RWPE2 (cell line): ENCODE results near the gene RASGRF2.

Experiments
- ATAC-seq: fragments of 200-7000 bp; cut with Tn5 transposase; 3 replicates; pipeline ENCODE4 v1.9.1; 2021; ENCODE audit warnings: low read depth
- DNase-seq: peaks from one replicate; pipeline ENCODE4 v3.0.0-alpha.2; 2020; ENCODE audit warnings: low spot score
- H3K27ac ChIP-seq: fragments of 450-650 bp; 2 replicates; pipeline ENCODE4 v1.5.1; 2017; ENCODE audit warnings: mild to moderate bottlenecking; ENCODE audit not compliant: poor library complexity, severe bottlenecking
- H3K27me3 ChIP-seq: fragments of 250-450 bp; sonication (Bioruptor Pico); 2 replicates; pipeline ENCODE4 v1.5.1; 2021; ENCODE audit warnings: mild to moderate bottlenecking, moderate library complexity; ENCODE audit not compliant: insufficient read depth, poor library complexity, severe bottlenecking
- H3K36me3 ChIP-seq: fragments of 250-450 bp; sonication (Bioruptor Pico); 2 replicates; pipeline ENCODE4 v1.5.1; 2020; ENCODE audit warnings: low read depth, mild to moderate bottlenecking, moderate library complexity
- H3K4me1 ChIP-seq: fragments of 250-450 bp; sonication (Bioruptor Pico); 2 replicates; pipeline ENCODE4 v1.5.1; 2021; ENCODE audit warnings: mild to moderate bottlenecking, moderate library complexity; ENCODE audit not compliant: insufficient read depth, poor library complexity, severe bottlenecking
- H3K4me3 ChIP-seq: fragments of 250-450 bp; sonication (Bioruptor Pico); 2 replicates; pipeline ENCODE4 v1.5.1; 2021; ENCODE audit warnings: mild to moderate bottlenecking, moderate library complexity; ENCODE audit not compliant: severe bottlenecking
- H3K9me3 ChIP-seq: fragments of 250-450 bp; sonication (Bioruptor Pico); 2 replicates; pipeline ENCODE4 v1.5.1; 2021; ENCODE audit warnings: mild to moderate bottlenecking, moderate library complexity; ENCODE audit not compliant: severe bottlenecking
- TF ChIP-seq, protein P1 (sequence below): fragments of 450-650 bp; IDR thresholded peaks from one replicate; pipeline ENCODE4 v1.5.1; 2017; ENCODE audit warnings: mild to moderate bottlenecking, moderate library complexity; ENCODE audit not compliant: poor library complexity, severe bottlenecking

Gene RASGRF2

DNA sequence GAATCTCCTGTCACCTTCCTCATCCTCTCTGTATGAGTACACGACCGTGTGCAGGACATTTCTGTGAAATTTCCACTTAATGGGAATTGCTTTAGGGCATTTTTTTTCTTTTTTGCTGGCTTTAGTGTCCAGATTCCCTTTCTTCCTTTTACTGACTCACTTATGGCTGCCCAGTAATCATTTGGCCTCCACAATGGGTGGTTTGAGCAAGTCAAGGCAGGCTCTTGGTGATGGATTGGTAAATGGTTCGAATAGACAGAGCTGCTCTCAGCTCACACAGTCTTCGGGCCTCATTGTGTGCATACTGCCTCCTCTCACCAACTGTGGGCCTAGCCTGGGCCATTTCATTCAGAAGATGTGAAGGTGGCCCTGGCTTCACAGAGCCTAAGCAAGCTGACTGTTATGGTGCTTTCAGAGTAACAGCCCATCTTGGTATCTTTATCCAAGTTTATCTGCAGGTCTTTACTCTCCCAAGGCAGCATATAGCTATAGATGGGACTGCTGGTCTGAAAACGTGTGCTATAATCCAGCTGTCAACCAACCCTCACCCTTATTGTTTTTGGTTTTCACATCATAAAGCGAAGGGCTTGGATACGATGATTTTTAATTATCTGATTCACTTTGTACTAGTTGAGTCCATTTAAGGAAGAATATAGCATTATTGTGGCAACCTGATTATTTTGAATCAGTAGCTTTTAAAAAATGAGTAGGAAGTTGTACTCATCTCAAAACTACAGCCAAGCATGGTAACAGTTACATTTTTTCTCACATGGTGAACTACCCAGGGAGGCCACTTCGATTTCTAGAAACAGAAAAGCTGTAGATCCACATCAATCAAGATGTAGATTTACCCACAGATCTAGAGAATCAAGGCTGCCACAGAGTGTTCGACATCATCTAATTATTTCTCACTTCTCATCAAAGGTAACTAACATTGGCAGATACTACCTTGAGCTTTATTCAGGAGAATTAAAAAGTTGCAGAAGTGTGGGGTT, 222.5 kb downstream of the RASGRF2 start:
- Histone ChIP-seq H3K27ac (no peak overlapping the region), H3K4me3 (no peak overlapping the region), H3K4me1 (no peaks in the 10 kb centered on the region), H3K36me3 (no peaks in the 10 kb centered on the region), H3K9me3 (no peaks in the 10 kb centered on the region), H3K27me3 (no peaks in the 10 kb centered on the region)
- TF ChIP-seq, protein P1, sequence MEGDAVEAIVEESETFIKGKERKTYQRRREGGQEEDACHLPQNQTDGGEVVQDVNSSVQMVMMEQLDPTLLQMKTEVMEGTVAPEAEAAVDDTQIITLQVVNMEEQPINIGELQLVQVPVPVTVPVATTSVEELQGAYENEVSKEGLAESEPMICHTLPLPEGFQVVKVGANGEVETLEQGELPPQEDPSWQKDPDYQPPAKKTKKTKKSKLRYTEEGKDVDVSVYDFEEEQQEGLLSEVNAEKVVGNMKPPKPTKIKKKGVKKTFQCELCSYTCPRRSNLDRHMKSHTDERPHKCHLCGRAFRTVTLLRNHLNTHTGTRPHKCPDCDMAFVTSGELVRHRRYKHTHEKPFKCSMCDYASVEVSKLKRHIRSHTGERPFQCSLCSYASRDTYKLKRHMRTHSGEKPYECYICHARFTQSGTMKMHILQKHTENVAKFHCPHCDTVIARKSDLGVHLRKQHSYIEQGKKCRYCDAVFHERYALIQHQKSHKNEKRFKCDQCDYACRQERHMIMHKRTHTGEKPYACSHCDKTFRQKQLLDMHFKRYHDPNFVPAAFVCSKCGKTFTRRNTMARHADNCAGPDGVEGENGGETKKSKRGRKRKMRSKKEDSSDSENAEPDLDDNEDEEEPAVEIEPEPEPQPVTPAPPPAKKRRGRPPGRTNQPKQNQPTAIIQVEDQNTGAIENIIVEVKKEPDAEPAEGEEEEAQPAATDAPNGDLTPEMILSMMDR: no peak
- ATAC-seq: 0 out of 3 replicates have a peak, but pooled peaks have one; percentile 37
- DNase-seq: no peak

GRCh38 chr5:81183811-81184748, 223.9 kb downstream of the RASGRF2 start:
- Histone ChIP-seq H3K36me3 (no peaks in the 10 kb centered on the region), H3K27me3 (no peaks in the 10 kb centered on the region), H3K9me3 (no peaks in the 10 kb centered on the region), H3K4me1 (no peaks in the 10 kb centered on the region), H3K4me3 (no peak overlapping the region), H3K27ac (no peak overlapping the region)
- DNase-seq: no peak
- TF ChIP-seq, protein P1: no peak
- no peak for ATAC-seq

DNA sequence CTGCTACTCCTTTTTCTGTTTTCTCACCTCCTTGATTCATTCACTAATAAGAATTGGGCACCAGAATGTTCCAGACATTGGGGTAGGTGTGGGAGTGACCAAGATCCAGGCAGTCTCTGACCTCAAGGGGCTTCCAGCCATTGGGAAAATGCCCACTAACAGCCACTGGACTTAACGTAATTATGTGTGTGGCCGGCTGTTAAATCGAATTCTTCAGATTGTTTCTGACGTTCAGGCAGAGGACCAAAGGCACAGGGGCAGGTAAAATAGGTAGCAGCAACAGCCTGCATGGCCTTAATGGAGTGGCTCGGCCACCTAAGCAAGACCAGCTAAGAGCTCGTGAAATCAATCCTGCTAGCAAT, 224.6 kb downstream of the RASGRF2 start:
- H3K4me1 ChIP-seq: no peaks in the 10 kb centered on the region
- DNase-seq: no peak
- no peaks in the 10 kb centered on the region for H3K9me3 ChIP-seq
- no peaks in the 10 kb centered on the region for H3K36me3 ChIP-seq
- no peak overlapping the region for H3K4me3 ChIP-seq
- TF ChIP-seq, protein P1: no peak
- no peaks in the 10 kb centered on the region for H3K27me3 ChIP-seq
- no peak for ATAC-seq
- no peak overlapping the region for H3K27ac ChIP-seq

DNA sequence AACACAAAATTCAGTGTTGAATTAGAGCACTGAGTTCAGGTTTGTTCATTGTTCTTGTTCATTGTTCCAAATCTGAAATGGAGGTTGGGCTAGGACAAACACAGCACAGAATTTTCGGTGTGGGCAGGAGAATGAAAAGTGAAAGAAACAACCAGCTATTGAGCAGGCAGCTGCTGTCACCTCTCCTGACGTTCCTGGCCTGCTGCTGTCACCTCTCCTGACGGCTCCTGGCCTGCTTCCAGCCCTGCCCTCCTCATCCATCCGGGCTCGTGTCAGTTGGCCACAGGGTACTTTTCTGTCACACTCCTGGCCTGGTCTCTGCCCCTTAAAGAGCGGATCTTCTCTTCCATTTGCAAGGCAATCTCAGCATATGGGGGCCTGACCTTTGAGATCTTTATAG, 227.7 kb downstream of the RASGRF2 start:
- no peak for ATAC-seq
- Histone ChIP-seq H3K4me1 (no peaks in the 10 kb centered on the region), H3K4me3 (no peak overlapping the region), H3K36me3 (no peaks in the 10 kb centered on the region), H3K27me3 (no peaks in the 10 kb centered on the region), H3K9me3 (no peaks in the 10 kb centered on the region), H3K27ac (no peak overlapping the region)
- DNase-seq: no peak
- TF ChIP-seq, protein P1: no peak
